HG02763 (cell line): ENCODE data around the gene VSTM4.

Experiments
- ATAC-seq: cut with Tn5 transposase; IDR thresholded peaks from one replicate; pipeline ENCODE4 v1.9.1; 2021; ENCODE audit warnings: mild to moderate bottlenecking, moderate library complexity; ENCODE audit not compliant: unreplicated experiment

VSTM4 gene

DNA sequence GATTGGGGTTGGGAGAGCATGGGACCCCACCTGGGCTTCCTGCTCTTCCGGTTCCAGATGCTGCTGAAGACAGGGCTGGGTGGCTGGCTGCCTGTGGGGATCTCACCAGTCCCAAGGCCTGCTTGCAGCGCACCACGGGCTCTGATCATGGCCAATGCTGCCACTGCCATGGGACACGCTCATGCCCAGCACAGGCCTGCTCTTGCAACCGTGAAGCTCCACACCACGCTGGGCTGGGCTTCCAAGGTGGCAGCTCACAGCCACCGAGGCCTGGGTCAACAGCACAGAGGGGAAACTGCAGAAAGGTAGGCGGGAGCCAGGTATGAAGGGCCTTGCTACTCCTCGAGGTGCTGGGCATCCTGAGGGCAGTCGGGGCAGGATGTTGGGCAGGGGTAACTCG lies 103.6 kb downstream of the VSTM4 start:
- no peak for ATAC-seq

DNA sequence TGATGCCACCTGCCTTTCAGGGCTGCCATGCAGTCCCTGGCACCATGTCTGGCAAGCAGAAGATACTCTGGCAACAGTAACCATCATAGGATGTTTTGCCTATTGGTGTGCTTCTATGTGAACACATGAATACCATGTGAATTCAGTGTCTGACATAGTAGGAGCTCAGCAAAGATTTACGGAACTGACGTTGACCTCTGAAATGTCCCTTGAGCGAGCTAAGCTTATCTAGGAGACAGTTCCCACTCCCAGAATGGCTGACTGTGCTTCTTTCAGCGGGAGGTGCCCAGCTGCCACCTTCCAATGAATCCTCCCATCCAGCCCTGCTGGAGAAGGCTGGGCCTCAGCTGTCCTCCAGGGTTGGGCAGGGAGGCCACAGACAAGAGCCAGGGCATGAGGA lies 104.5 kb downstream of the VSTM4 start:
- no peak for ATAC-seq

DNA sequence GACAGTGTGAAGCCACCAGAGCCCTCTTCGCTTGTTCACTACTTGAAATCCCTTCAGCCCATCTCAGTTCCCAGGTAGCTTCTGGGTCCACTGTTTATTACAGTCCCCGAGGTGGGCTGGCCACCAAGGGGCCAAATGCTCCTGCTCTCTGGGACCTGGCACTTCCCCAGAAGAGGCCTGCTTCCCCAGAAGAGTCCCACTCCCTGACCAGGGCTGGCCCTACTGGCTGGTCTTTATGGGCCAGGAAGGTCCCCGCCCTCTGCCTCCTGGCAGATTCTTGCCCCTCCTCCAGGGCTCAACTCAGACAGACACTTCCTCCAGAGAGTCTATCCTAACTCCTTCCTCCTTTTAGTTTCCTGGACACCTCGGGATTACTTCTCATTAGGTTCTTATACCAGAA lies 105.0 kb downstream of the VSTM4 start:
- no peak for ATAC-seq

DNA sequence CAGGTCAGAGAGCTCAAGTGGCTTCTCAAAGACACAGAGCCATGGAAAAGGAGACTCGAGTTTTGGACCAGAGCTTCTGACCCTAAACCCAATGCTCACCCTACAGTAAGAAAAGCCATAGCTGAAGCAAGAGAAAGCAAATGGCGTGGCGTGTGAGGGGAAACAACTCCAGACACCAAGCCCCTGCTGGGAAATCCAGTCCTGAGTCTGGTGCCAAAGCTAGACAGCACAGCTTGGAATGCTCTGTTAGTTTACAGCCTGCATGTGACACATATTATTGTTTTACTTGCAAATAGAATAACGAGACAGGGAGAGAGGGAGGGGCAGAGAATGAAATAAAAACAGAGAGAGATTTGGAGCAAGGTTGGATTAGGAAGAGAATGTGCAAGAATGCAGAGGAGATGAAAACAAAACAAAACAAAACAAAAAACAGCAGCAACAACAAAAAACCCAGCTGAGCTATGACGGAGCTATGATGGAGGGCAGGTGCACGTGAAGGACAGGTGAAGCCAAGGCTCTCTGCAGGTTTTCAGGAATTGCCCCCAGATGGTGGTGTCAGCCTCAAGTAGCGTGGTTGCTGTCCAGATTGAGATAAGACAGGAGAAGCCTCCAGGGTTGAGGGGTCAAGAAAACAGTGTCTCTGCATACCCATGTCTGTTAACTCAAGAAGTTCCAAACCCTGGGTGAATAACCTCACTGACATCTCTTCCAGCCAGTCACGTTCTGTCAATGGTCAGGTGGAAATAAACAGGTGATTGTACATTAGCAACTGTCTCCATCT lies 105.9 kb downstream of the VSTM4 start:
- ATAC-seq = no peak

DNA sequence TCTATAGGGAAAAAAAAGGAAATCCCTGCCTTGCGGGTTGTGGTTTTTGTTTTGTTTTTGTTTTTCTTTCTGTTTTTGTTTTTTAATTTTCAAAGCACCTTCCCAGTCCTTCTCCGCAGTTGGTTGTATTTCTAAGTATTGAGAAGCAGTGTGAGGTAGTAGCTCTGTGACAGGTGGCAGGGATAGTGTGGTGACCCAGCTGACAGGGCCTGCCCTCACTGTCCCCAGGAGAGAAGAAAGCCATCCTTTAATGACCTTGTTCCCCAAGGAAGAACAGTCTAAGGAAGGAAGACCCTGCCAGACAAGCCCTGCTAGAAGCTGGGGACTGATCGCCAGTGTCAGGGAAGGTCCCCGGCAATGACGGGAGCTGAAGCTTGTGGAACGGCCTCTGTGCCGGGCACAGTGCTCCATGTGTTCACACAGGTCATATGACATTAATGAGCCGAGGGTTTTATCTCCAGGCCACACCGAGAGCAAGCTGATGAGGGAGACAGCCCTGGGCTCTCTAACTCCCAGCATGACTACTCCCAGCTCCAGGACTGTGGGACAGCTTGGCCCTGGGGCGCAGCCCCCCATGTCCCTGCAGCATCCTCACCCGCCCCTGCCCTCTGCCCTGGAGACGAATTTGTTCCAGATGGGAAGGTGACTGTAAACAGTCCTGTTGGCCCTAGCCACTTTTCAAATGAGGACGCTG lies 106.7 kb downstream of the VSTM4 start:
- ATAC-seq = no peak

DNA sequence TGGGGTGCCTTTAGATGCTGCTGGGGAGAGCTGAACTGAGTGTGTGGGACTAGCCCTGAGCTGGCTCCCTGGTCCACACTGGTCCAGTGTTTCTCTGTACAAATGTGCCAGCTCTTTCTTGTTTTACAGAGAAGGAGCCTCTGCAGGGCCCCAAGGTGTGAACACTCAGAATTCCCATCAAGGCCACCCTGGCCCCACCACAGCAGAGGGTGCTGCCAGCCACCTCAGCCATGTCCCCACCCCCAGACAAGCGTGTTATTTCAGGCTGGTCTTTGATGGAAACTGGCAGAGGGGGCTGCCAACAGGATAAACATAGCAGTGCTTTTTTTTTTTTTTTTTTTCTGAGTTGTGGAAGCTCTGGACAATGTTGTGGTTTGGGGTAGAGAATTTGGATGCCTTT lies 107.2 kb downstream of the VSTM4 start:
- ATAC-seq = no peak

DNA sequence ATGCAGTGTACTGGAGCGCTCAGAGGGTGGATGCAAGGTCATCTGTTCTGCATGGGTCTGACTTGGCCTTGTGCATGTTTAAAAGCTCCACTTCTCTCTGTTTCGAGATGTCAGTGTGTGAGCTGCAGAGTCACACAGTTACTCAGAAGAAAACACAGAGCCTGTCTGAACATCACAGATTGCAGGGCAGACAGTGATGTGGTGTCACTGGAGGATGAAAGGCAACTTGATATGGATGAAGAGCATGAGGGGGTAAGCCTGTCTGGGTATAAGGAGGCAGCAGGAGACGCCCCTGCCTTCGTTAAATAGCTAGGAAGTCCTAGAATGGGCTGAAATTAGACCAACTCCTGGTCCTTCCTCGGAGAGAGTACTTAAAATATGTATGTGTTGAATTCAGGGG lies 108.2 kb downstream of the VSTM4 start:
- ATAC-seq = no peak

DNA sequence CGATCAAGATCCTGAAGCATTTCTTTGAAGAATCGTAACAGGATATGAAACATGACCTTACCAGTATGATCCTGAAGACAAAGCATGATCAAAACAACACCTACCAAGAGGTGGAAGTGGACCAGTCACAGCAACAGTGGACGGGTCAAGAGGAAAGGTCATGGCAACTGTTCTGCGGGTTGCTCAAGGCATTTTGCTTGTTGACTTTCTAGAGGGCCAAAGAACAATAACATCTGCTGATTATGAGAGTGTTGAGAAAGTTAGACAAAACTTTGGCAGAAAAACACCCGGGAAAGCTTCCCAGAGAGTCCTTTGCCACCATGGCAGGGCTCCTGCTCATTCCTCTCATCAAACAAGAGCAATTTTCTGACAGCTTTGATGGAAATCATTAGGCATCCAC lies 110.1 kb downstream of the VSTM4 start:
- no peak for ATAC-seq

DNA sequence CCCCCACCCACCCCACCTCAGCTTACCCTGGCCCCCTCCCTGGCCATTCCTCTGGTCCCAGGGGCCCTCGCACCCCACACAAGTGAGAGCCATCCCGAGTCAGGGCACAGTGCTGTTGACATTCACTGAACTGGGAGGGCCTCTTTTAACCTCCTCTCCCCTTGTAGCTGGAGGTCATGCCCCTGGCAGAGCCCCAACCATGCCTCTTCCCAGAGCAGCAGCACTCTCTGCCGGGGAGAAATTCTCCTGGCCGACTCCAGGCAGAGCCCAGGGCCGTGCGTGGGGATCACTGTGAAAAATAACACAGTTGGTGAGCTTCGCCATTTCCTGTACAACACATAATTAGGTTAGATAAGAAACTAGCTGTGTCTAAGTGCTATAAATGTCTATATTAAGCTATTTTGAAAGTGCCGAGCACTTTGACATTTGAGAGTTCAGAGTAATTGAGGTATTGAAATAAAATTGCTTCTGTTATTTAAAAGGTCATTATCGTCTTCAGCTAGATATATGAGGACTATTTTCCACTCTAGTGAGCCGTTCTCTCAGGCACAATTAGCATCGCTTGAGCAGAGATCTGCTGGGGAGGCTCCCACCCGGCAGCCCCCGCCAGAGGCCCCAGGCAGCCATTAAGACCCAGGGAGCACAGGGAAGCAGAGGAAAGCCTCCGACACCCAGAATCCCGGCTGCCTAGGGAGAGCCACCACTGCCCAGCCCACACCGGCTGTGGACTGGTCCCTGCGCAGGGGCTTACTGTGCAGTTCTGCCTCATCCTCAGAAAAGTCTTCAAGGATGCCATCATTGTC lies 113.3 kb downstream of the VSTM4 start:
- no peak for ATAC-seq

DNA sequence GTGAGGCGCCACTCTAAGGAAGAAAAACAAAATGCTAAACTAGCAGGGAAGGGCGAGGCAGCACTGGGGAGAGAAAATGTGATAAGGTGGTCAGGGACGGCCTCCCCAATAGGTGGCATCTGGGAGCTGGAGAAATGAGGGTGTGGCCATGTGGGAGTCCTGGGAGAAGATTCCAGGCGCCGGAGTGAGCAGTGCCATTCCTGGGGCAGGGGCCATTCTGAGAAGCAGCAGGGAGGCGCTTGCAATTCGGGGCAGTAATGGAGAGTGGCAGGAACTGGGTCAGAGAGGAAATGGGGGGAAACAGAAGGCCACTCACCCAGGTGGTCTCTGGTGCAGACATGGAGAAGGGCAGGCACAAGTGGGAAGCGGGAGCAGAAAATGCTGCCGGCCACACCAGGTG lies 113.9 kb downstream of the VSTM4 start:
- ATAC-seq = no peak

DNA sequence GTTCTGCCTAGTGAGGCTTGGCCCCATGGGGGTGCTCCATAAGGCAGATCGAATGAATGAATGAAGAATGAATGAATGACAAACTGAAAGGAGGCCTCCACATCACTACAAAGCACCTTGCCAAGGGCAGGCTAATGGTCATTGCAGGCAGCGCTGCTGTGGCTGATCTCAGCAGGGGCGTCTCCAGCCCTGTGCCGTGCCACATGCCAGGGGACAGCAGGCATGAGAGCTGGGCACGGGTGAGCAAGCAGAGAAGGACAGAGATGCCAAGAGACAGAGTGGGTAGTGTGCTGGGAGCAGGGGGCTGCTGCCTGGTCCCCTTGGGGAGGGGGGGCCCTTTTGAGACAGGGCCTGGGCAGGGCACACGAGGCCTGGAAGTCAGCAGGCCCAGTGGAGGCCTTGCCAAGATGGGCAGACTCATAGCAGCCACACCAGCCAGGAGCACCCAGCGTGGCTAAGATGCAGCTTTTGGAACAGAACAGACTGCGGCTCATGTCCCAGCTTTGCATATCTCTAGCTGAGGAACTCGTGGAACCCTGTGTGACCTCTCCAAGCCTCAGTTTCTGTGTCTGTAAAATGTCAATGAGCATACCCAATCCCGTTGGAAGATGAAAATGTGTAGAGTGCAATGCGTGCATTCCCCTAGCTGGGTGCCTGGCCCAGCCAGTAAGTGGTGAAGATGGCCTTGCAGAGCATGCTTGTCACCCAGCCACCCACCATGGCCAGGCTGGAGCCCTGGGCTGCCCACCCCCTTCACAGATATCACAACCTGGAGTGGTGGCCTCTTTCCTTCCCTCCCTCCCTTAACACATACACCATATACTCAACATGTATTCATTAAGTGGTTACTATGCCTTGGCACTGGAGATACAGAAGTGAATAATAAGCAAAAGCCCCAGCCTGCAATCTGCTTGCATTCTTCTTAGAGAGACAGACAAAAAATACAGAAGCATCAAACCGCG lies 114.6 kb downstream of the VSTM4 start:
- no peak for ATAC-seq

DNA sequence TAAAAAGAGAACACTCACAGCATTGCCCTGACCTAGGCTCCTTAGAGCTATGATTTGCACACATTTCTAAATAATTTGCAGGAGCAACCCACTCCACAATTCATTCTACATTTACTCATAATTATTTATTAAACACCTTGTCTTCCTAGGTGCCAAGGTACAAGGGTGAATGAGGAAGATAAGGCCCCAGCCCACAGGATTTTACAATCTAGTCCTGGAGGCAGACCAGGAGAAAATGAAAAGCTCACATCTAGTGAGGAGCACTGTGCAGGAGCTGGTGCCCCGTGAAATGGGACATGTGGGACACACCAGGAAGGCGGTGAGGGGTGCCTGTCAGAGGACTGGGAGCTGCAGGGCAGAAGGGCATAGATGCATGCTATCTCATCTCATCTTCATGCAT lies 116.0 kb downstream of the VSTM4 start:
- no peak for ATAC-seq

DNA sequence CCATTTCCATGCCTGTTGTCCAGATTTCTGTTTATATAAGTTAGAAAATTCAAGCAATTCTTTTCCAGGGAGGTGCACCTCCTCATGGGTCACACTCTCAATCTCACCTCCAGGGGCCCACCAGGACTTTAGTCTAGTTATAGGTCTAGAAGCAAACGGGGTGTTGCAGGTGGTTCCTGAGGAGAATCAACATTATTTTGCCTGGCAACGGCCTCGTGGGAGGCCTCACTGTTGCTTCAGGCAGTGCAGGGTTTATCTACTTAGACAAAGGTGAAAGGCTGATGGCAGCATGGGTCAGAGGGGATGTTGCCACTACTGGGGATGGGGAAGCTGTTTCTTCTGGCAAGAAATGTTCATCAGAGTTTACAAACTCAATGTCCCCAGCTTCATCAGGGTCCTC lies 119.0 kb downstream of the VSTM4 start:
- no peak for ATAC-seq

DNA sequence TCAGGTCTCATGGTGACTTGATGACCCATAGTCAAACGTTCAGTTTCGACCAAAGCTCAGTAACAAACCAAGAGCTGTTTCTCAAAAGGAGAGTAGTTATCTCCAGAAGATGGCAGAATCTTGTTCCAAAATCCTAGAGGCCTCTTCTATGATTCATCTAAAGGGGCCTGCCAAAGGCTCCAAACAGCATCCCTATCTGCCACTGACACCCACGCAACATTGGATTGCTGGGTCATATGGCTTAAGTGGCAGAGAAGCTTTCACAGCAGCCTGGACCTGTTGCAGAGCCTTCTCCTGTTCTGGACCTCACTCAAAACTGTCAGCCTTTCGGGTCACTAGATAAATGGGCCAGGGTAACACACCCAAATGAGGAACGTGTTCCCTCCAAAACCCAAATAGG lies 121.7 kb downstream of the VSTM4 start:
- ATAC-seq = no peak

DNA sequence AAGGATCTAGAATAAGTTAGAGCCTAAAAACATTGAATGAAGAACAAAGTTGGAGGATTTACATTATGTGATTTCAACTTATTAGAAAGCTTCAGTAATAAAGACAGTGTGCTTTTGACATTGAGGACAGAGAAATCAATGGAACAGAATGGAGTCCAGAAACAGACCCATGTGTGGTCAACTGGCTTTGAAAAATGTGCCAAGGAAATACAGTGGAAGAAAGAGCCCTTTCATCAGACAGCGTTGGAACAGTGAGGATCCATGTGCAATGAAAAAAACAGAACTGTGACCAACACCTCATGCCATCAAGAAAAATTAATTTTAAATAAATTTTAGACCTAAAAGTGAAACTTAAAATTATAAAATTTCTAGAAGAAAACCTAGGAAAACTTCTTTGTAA lies 125.1 kb downstream of the VSTM4 start:
- no peak for ATAC-seq

DNA sequence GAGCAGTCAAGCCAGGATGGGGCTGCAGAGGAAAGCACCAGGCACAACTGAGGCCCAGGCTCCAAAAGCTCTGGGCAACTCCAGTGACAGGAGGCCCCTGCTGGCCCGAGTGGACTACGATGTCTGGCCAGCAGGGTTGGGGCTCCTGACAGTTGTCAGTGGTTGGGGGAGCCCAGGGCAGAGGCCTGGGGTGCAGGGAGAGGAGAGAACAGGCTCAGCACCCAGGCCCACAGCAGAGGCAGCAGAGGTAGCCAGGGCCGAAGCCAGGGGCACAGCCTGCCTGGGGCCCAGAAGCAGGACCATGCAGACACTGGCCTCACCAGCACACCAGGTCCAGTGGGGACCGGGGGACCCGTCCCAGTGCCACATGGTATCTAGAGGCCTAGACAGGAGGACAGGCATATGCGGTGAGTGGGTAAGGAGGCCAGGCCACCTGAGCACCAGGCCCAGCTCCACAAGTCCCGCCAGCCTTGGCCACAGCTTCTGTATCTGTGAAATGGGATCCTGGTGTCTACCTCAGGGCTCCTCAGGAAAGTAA lies 129.6 kb downstream of the VSTM4 start:
- no peak for ATAC-seq

DNA sequence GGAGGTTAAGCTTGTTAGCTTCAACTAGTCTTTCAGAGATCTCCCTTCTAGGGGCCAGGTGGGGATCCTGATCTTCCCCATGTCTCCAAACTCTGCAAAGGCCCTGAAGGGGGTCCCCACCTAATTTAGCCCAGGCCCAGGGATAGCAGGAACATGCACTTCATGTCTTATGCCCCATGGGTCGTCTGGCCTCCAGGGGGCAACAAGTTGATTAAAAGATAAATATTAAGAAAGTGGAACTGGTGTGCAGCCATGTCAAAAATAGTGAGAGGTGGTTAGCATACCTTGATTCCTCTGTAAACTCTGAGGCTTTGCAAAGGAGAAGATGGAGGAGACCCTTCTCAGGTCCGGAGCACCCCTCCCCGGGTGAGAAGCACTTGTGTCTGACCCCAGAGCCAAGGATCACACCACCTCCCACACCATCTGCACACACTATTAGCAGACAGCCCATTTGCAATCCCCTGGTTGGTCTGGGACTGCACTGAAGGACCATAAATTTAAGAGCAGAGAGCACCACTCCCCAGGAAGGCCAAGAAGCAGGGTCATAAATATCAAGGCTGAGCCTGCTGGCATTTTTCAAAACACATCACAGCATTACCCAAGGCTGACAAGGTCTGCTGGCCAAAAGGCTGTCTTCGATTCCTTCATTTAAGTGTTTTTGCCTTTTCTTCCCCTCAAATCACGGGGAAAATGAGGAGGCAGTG lies 131.5 kb downstream of the VSTM4 start:
- ATAC-seq = no peak

DNA sequence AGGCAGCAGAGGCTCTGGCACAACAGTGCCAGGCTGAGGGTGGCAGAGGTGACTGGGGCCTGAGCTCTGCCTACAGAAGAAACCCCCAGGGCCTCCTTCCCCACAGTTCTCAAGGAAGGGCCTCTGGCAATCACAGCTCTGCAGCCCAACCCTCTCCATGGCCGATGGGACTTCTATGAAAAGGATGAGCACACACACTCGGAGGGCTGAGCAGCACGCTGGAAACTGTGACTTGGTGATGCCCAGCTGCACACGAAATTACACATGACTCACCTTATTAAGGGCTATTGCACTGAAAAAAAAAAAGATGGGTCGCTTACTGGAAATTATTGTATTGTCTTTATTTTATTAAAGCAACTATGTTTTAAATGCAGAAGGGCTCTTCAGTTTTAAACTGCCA lies 132.7 kb downstream of the VSTM4 start:
- ATAC-seq = no peak

DNA sequence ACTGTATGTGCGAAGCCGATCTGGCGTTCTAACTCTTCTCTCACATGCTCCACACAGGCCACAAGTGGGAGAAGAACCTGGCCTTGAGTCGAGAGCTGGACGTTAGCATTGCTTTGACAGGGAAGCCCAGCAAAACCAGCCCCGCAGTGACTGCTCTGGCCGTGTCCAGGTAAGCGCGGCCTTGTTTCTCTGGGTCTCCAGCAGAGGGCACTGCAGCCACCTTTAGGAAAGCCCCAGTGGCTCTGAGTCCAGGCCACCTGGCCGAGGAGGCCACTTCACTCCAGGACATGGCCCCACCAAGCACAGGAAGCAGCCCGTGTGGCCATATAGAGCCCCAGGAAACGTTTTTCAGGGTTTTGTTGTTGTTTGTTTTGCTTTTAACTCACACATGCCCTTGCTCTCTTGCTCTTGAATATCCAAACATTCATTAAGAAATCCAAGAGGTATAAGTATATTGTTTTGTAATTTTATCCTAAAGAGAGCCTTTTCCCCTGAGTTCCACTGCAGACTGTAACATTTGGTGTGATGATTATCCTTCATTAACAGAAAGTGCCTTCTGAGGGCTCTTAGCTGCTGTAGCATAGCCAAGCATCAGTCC lies 133.9 kb downstream of the VSTM4 start:
- ATAC-seq = no peak
